Fibroblast of lung (primary cell): ENCODE data around the gene ADGRB3. TPM values are rescaled to one million over a fixed set of nuclear protein-coding genes. Genes with fewer than 3 reads are reported as not detected.

Experiments
- DNase-seq, 2 donors: peaks; one replicate each; pipeline versions ENCODE4 v3.0.0 to v3.0.0-alpha.2; 2010; ENCODE audit warnings: low read depth in 2 of 2
- H2AFZ ChIP-seq: 2 replicates; pipeline ENCODE4 v1.5.1; 2012; ENCODE audit warnings: low read length, control low read depth, inconsistent platforms
- H3K27ac ChIP-seq: 2 replicates; pipeline ENCODE4 v1.5.1; 2011; ENCODE audit warnings: low read length, control low read depth; ENCODE audit not compliant: insufficient read depth
- H3K27me3 ChIP-seq: 2 replicates; pipeline ENCODE4 v1.5.1; 2011; ENCODE audit warnings: mild to moderate bottlenecking, low read length; ENCODE audit not compliant: control insufficient read depth, insufficient read depth
- H3K36me3 ChIP-seq: 2 replicates; pipeline ENCODE4 v1.5.1; 2011; ENCODE audit warnings: low read length; ENCODE audit not compliant: control insufficient read depth, insufficient read depth
- H3K4me1 ChIP-seq: 2 replicates; pipeline ENCODE4 v1.5.1; 2011; ENCODE audit warnings: low read length; ENCODE audit not compliant: control insufficient read depth, insufficient read depth; ENCODE audit errors: extremely low read depth
- H3K4me2 ChIP-seq: 2 replicates; pipeline ENCODE4 v1.5.1; 2011; ENCODE audit warnings: low read length, control low read depth; ENCODE audit not compliant: insufficient read depth; ENCODE audit errors: extremely low read depth
- H3K4me3 ChIP-seq, 4 experiments: fragments of 200-600 bp in 1 of 4; sonication (generic) in 1 of 4; replicated peaks in 1 of 4; 2 replicates each; pipeline ENCODE4 v1.5.1; 2011 to 2016; ENCODE audit warnings: low read length in 4 of 4, low read depth in 3 of 4, mild to moderate bottlenecking in 3 of 4, control low read depth in 2 of 4, inconsistent platforms in 1 of 4, mixed read lengths in 1 of 4; ENCODE audit not compliant: insufficient read depth in 1 of 4; ENCODE audit errors: control extremely low read depth in 1 of 4
- H3K79me2 ChIP-seq: 2 replicates; pipeline ENCODE4 v1.5.1; 2012; ENCODE audit warnings: mild to moderate bottlenecking, low read length, inconsistent platforms; ENCODE audit not compliant: control insufficient read depth, insufficient read depth
- H3K9ac ChIP-seq: 2 replicates; pipeline ENCODE4 v1.5.1; 2011; ENCODE audit warnings: mild to moderate bottlenecking, low read length, control low read depth; ENCODE audit not compliant: insufficient read depth
- H3K9me3 ChIP-seq: 2 replicates; pipeline ENCODE4 v1.5.1; 2012; ENCODE audit warnings: low read depth, low read length; ENCODE audit not compliant: control insufficient read depth, insufficient read depth
- H4K20me1 ChIP-seq: 2 replicates; pipeline ENCODE4 v1.5.1; 2011; ENCODE audit warnings: low read length; ENCODE audit not compliant: control insufficient read depth, insufficient read depth; ENCODE audit errors: extremely low read depth
- CTCF ChIP-seq, 2 donors: IDR thresholded peaks in 1 of 2; conservative IDR thresholded peaks in 1 of 2; 1 replicate in 1 of 2; 2 replicates in 1 of 2; pipeline ENCODE4 v1.5.1; 2011 to 2012; ENCODE audit warnings: low read length in 2 of 2, control low read depth in 1 of 2, inconsistent platforms in 1 of 2, low read depth in 1 of 2, mild to moderate bottlenecking in 1 of 2
- EZH2 ChIP-seq: IDR thresholded peaks from 2 replicates; pipeline ENCODE4 v1.5.1; 2012; ENCODE audit warnings: low read length, control low read depth, mild to moderate bottlenecking; ENCODE audit errors: missing control alignments
- polyA plus RNA-seq, 2 donors: library from polyadenylated mRNA; depleted of rRNA in 1 of 2; stranded (reverse) in 1 of 2; unstranded in 1 of 2; fragments of >200 nt; gene quantifications; 2 replicates each; pipeline ENCODE4 v1.2.1, GENCODE V29; 2011 to 2012; ENCODE audit warnings: missing spikeins in 1 of 2
- total RNA-seq: library from RNA; depleted of rRNA; stranded (reverse); fragments of >200 nt; gene quantifications from 2 replicates; pipeline ENCODE4 v1.2.1, GENCODE V29; 2014

ADGRB3 gene
- total and polyA plus RNA-seq, 2 donors (not counting 1 experiment from before 2014, with no cell fraction given) = 0.33 TPM; not detected in 1

- no peaks in the 10 kb centered on the region for H3K27me3 ChIP-seq
- peak; percentile 55 to 77 for DNase-seq
- H2AFZ ChIP-seq = no peak overlapping the region
- TF ChIP-seq CTCF (conservative IDR thresholded peaks at IDR 0.05 in 1 of 2, IDR thresholded peaks at IDR 0.05 in 1 of 2; ENCODE audit: low read depth in 1 of 2, low read length in 2 of 2) = no peak
- no peak for TF ChIP-seq EZH2
- H3K27ac ChIP-seq = no peak overlapping the region
- no peaks in the 10 kb centered on the region for H3K79me2 ChIP-seq
- H3K36me3 ChIP-seq = no peaks in the 10 kb centered on the region
- H3K4me3 ChIP-seq = no peak overlapping the region
- no peak overlapping the region for H3K4me2 ChIP-seq
- H3K9ac ChIP-seq = no peak overlapping the region
- H3K9me3 ChIP-seq = no peaks in the 10 kb centered on the region
- H4K20me1 ChIP-seq = no peaks in the 10 kb centered on the region
- no peaks in the 10 kb centered on the region for H3K4me1 ChIP-seq
Observed at GRCh38 chr6:69416776-69417175, 781.7 kb downstream of the ADGRB3 start.

- no peak overlapping the region for H3K4me3 ChIP-seq
- no peak overlapping the region for H3K4me2 ChIP-seq
- no peaks in the 10 kb centered on the region for H3K4me1 ChIP-seq
- H4K20me1 ChIP-seq = no peaks in the 10 kb centered on the region
- H3K9me3 ChIP-seq = no peaks in the 10 kb centered on the region
- H2AFZ ChIP-seq = no peak overlapping the region
- no peaks in the 10 kb centered on the region for H3K27me3 ChIP-seq
- DNase-seq = no peak
- H3K36me3 ChIP-seq = no peaks in the 10 kb centered on the region
- no peaks in the 10 kb centered on the region for H3K79me2 ChIP-seq
- H3K27ac ChIP-seq = no peak overlapping the region
- no peak for TF ChIP-seq EZH2
- TF ChIP-seq CTCF (conservative IDR thresholded peaks at IDR 0.05 in 1 of 2, IDR thresholded peaks at IDR 0.05 in 1 of 2; ENCODE audit: low read depth in 1 of 2, low read length in 2 of 2) = no peak
- H3K9ac ChIP-seq = no peak overlapping the region
Observed at GRCh38 chr6:69421269-69421668, 786.2 kb downstream of the ADGRB3 start.

- H3K9me3 ChIP-seq = no peaks in the 10 kb centered on the region
- no peak overlapping the region for H3K9ac ChIP-seq
- no peak overlapping the region for H3K4me2 ChIP-seq
- H3K4me3 ChIP-seq = no peak overlapping the region
- no peaks in the 10 kb centered on the region for H4K20me1 ChIP-seq
- no peaks in the 10 kb centered on the region for H3K27me3 ChIP-seq
- H3K79me2 ChIP-seq = no peaks in the 10 kb centered on the region
- H3K36me3 ChIP-seq = no peaks in the 10 kb centered on the region
- H3K27ac ChIP-seq = no peak overlapping the region
- no peaks in the 10 kb centered on the region for H3K4me1 ChIP-seq
- no peak for DNase-seq
- H2AFZ ChIP-seq = no peak overlapping the region
- TF ChIP-seq CTCF (conservative IDR thresholded peaks at IDR 0.05 in 1 of 2, IDR thresholded peaks at IDR 0.05 in 1 of 2; ENCODE audit: low read depth in 1 of 2, low read length in 2 of 2) = no peak
- no peak for TF ChIP-seq EZH2
Observed at GRCh38 chr6:69422020-69422419, 786.9 kb downstream of the ADGRB3 start.
